Tibial nerve (tissue), 3 donors: ENCODE results near the gene FOS.

Experiments
- CTCF ChIP-seq, 5 experiments: fragments of 200-600 bp in 3 of 5; fragments of 450-650 bp in 2 of 5; sonication (generic) in 3 of 5; IDR thresholded peaks; one replicate each; pipeline ENCODE4 v1.5.1; 2016 to 2019; ENCODE audit warnings: antibody characterized with exemption in 5 of 5, mild to moderate bottlenecking in 3 of 5, moderate library complexity in 2 of 5
- POLR2A ChIP-seq, 2 donors: fragments of 450-650 bp; IDR thresholded peaks; one replicate each; pipeline ENCODE4 v1.6.1; 2017; ENCODE audit warnings: antibody characterized with exemption in 2 of 2, mild to moderate bottlenecking in 2 of 2, moderate library complexity in 2 of 2

DNA sequence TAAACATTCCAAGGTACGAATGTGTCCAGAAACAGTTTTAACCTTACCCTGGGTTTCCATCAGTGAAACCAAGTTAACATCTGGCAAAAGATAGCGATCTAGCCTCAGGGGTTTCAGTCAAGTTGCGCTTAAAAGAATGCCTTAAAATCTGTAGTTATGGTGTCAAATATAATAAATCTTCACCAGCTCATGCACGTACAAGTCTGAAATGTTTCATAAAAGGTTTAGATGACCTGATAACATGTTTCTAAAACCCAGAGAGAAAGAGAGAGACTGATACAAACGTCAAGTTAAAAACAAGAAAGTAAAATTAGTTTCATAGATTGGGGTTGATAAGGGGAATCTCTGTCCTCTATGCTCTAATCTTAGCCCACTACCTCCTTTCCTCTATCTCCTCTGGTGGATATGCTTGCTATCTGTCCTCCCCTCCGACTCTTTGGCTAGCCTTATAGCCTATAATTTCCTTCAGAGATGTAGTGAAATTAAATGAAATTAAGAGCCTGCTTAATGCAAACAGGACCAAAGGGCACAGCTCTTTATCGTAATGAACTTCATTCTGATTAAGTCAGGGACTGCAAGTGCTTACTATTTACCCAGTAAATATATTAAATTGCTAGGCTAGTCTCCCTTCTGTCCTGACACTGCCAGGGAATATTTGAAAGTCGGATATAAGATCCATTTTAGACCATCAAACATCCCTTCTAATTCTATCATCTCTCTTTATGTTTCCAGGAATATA lies 18.4 kb upstream of the FOS start:
- TF ChIP-seq CTCF (IDR thresholded peaks at IDR 0.05) (no peak), POLR2A (IDR thresholded peaks at IDR 0.05) (no peak)
